Neural progenitor cell (in vitro differentiated cells): ENCODE measurements around the gene SCN1B. TPM values are rescaled to one million over a fixed set of nuclear protein-coding genes. Genes with fewer than 3 reads are reported as not detected.

Experiments
- DNase-seq: peaks from one replicate; pipeline ENCODE4 v3.0.0-alpha.2; 2016; ENCODE audit warnings: low spot score
- H2AFZ ChIP-seq: fragments of 200-600 bp; sonication (generic); replicated peaks from 2 replicates; pipeline ENCODE4 v1.6.1; 2016; ENCODE audit warnings: antibody characterized with exemption
- H3F3A ChIP-seq: fragments of 200-600 bp; sonication (generic); 2 replicates; pipeline ENCODE4 v1.6.1; 2016; ENCODE audit warnings: antibody characterized with exemption, low read depth
- H3K27ac ChIP-seq: fragments of 200-600 bp; sonication (generic); 2 replicates; pipeline ENCODE4 v1.5.1; 2016; ENCODE audit warnings: mild to moderate bottlenecking
- H3K27me3 ChIP-seq: fragments of 200-600 bp; sonication (generic); 2 replicates; pipeline ENCODE4 v1.6.1; 2016; ENCODE audit warnings: mild to moderate bottlenecking, moderate library complexity
- H3K36me3 ChIP-seq: fragments of 200-600 bp; sonication (generic); 2 replicates; pipeline ENCODE4 v1.5.1; 2016
- H3K4me1 ChIP-seq: fragments of 200-600 bp; sonication (generic); 2 replicates; pipeline ENCODE4 v1.6.1; 2016; ENCODE audit warnings: mixed run types
- H3K4me2 ChIP-seq: fragments of 200-600 bp; sonication (generic); 2 replicates; pipeline ENCODE4 v1.6.1; 2016
- H3K4me3 ChIP-seq: fragments of 200-600 bp; sonication (generic); 2 replicates; pipeline ENCODE4 v1.5.1; 2016
- H3K79me2 ChIP-seq: fragments of 200-600 bp; sonication (generic); 2 replicates; pipeline ENCODE4 v1.6.1; 2016; ENCODE audit warnings: low read depth
- H3K9ac ChIP-seq: fragments of 200-600 bp; sonication (generic); 2 replicates; pipeline ENCODE4 v1.6.1; 2016
- H3K9me3 ChIP-seq: fragments of 200-600 bp; sonication (generic); 2 replicates; pipeline ENCODE4 v1.5.1; 2016; ENCODE audit warnings: low read depth
- H4K20me1 ChIP-seq: fragments of 200-600 bp; sonication (generic); 2 replicates; pipeline ENCODE4 v1.6.1; 2016; ENCODE audit warnings: low read depth
- H3K27ac Mint-ChIP-seq: 3 replicates; pipeline ENCODE4 v1.8.0; 2021; ENCODE audit warnings: mixed read lengths
- H3K27me3 Mint-ChIP-seq: 2 replicates; pipeline ENCODE4 v1.8.0; 2022; ENCODE audit warnings: low read depth, mild to moderate bottlenecking, inconsistent platforms, moderate library complexity, mixed read lengths; ENCODE audit not compliant: insufficient read depth
- H3K36me3 Mint-ChIP-seq: 3 replicates; pipeline ENCODE4 v1.8.0; 2021; ENCODE audit warnings: mixed read lengths
- H3K4me1 Mint-ChIP-seq: 3 replicates; pipeline ENCODE4 v1.8.0; 2021; ENCODE audit warnings: mixed read lengths
- H3K4me3 Mint-ChIP-seq: 3 replicates; pipeline ENCODE4 v1.8.0; 2021; ENCODE audit warnings: mild to moderate bottlenecking, moderate library complexity, mixed read lengths
- H3K9me3 Mint-ChIP-seq: 3 replicates; pipeline ENCODE4 v1.8.0; 2020; ENCODE audit warnings: mixed read lengths
- EZH2 ChIP-seq: fragments of 200-600 bp; sonication (generic); IDR thresholded peaks from 2 replicates; pipeline ENCODE4 v1.6.1; 2017; ENCODE audit warnings: antibody characterized with exemption, mild to moderate bottlenecking, moderate library complexity
- EZH2phosphoT487 ChIP-seq: fragments of 200-600 bp; sonication (generic); IDR thresholded peaks from 2 replicates; pipeline ENCODE4 v1.6.1; 2017; ENCODE audit warnings: antibody characterized with exemption
- total RNA-seq: library from RNA; depleted of rRNA; stranded (reverse); fragments of >200 nt; gene quantifications from 2 replicates; pipeline ENCODE4 v1.2.3, GENCODE V29; 2015; ENCODE audit warnings: low replicate concordance
- TF ChIP-seq, protein P1 (sequence below): fragments of 200-600 bp; sonication (generic); IDR thresholded peaks from 2 replicates; pipeline ENCODE4 v1.5.1; 2017; ENCODE audit warnings: antibody characterized with exemption, mild to moderate bottlenecking

SCN1B gene
- total RNA-seq, 1 donor from 2014 or later, result 2.2 TPM

DNA sequence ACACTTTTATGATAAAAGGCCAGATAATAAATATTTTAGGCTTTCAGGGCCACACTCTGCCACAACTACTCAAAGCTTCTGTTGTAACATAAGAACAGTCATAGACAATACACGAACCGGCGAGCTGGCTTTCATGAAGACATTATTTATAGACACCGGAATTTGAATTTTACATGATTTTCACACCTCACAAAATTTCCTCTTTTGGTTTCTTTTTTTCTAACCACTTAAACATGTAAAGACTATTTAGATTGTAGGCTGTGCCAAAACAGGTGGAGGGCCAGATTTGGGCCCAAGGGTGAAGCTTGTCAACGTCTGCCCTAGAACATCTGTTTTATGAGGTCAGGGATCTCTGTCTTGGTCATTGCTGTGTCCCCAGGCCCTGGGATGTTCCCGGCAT, 55.7 kb downstream of the SCN1B start:
- no peaks in the 10 kb centered on the region for H3K79me2 ChIP-seq
- H3K36me3 ChIP-seq, result no peaks in the 10 kb centered on the region
- no peak overlapping the region for H3K4me2 ChIP-seq
- DNase-seq, result no peak
- H2AFZ ChIP-seq, result no peak overlapping the region
- H3K9me3 ChIP-seq, result no peaks in the 10 kb centered on the region
- H3K9me3 Mint-ChIP-seq, result peaks cover 4% of the 10 kb centered on the region
- H3K27me3 ChIP-seq, result peaks cover 4% of the 10 kb centered on the region
- H3K4me3 Mint-ChIP-seq, result no peak overlapping the region
- no peak overlapping the region for H3K27ac Mint-ChIP-seq
- no peak for TF ChIP-seq EZH2
- TF ChIP-seq, protein P1, sequence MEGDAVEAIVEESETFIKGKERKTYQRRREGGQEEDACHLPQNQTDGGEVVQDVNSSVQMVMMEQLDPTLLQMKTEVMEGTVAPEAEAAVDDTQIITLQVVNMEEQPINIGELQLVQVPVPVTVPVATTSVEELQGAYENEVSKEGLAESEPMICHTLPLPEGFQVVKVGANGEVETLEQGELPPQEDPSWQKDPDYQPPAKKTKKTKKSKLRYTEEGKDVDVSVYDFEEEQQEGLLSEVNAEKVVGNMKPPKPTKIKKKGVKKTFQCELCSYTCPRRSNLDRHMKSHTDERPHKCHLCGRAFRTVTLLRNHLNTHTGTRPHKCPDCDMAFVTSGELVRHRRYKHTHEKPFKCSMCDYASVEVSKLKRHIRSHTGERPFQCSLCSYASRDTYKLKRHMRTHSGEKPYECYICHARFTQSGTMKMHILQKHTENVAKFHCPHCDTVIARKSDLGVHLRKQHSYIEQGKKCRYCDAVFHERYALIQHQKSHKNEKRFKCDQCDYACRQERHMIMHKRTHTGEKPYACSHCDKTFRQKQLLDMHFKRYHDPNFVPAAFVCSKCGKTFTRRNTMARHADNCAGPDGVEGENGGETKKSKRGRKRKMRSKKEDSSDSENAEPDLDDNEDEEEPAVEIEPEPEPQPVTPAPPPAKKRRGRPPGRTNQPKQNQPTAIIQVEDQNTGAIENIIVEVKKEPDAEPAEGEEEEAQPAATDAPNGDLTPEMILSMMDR, result no peak
- no peak for TF ChIP-seq EZH2phosphoT487
- H3K27me3 Mint-ChIP-seq, result peaks cover 10% of the 10 kb centered on the region
- no peak overlapping the region for H3K9ac ChIP-seq
- H3K27ac ChIP-seq, result no peak overlapping the region
- H4K20me1 ChIP-seq, result no peaks in the 10 kb centered on the region
- H3K4me3 ChIP-seq, result no peak overlapping the region
- H3F3A ChIP-seq, result no peaks in the 10 kb centered on the region
- H3K4me1 Mint-ChIP-seq, result no peaks in the 10 kb centered on the region
- no peaks in the 10 kb centered on the region for H3K36me3 Mint-ChIP-seq
- H3K4me1 ChIP-seq, result no peaks in the 10 kb centered on the region

DNA sequence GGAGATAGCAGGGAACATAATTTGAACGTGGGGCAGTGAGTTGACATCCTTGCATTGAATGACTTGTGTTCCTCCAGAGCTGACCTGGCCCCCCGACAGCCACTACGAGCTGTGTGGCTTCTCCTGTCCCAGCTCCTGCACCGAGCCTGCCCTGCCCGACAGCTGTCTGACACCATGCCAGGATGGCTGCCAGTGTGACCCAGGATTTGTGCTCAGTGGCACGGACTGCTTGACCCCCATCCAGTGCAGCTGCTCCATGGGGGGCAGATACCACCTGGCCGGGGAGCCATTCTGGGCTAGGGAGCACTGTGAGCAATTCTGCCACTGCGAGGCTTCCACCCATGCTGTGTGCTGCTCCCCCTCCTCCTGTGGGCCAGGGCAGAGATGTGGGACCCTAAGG, 56.2 kb downstream of the SCN1B start:
- no peak overlapping the region for H3K4me3 Mint-ChIP-seq

DNA sequence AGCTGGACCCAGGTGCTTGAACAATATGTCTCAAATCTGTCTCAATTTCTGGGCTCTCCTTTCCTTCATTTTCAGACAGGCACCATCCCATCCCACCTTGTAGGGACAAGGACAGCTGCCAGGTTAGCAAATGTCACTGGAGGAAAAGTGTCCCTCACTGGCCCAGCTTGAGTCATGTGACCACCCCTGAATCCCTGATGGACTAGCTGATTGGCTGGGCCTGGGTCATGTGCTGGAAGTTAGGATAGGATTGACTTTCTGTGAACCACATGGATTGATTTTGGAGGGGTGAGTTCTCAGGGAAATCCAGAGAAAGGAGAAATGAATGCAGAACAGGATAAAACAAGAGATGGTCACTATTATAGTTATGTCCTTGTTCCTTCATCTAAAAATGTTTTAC, 57.1 kb downstream of the SCN1B start:
- Histone ChIP-seq H3F3A (no peaks in the 10 kb centered on the region), H2AFZ (no peak overlapping the region), H3K27me3 (peaks cover 8% of the 10 kb centered on the region), H3K9me3 (no peaks in the 10 kb centered on the region), H3K4me3 (no peak overlapping the region), H3K4me2 (no peak overlapping the region), H3K27ac (no peak overlapping the region), H3K9ac (no peak overlapping the region), H3K4me1 (no peaks in the 10 kb centered on the region), H3K79me2 (no peaks in the 10 kb centered on the region), H4K20me1 (no peaks in the 10 kb centered on the region), H3K36me3 (no peaks in the 10 kb centered on the region)
- no peaks in the 10 kb centered on the region for H3K36me3 Mint-ChIP-seq
- H3K27ac Mint-ChIP-seq, result peak overlapping the region; percentile 27
- peaks cover 3% of the 10 kb centered on the region for H3K9me3 Mint-ChIP-seq
- H3K4me3 Mint-ChIP-seq, result no peak overlapping the region
- TF ChIP-seq EZH2 (no peak), EZH2phosphoT487 (no peak)
- H3K27me3 Mint-ChIP-seq, result peaks cover 8% of the 10 kb centered on the region
- no peaks in the 10 kb centered on the region for H3K4me1 Mint-ChIP-seq
- DNase-seq, result no peak

More for the DNA sequence above, 56.2 kb downstream of the SCN1B start:
- Mint-ChIP-seq H3K27ac (no peak overlapping the region), H3K4me1 (no peaks in the 10 kb centered on the region), H3K27me3 (peaks cover 10% of the 10 kb centered on the region), H3K9me3 (peaks cover 4% of the 10 kb centered on the region), H3K36me3 (no peaks in the 10 kb centered on the region)
- H4K20me1 ChIP-seq, result no peaks in the 10 kb centered on the region
- no peaks in the 10 kb centered on the region for H3K36me3 ChIP-seq
- H3K4me3 ChIP-seq, result no peak overlapping the region
- no peak overlapping the region for H3K4me2 ChIP-seq
- H2AFZ ChIP-seq, result no peak overlapping the region
- H3K27me3 ChIP-seq, result peaks cover 8% of the 10 kb centered on the region
- TF ChIP-seq, protein P1, result no peak
- no peak for TF ChIP-seq EZH2
- TF ChIP-seq EZH2phosphoT487, result no peak
- no peak overlapping the region for H3K9ac ChIP-seq
- H3K4me1 ChIP-seq, result no peaks in the 10 kb centered on the region
- no peaks in the 10 kb centered on the region for H3F3A ChIP-seq
- no peak overlapping the region for H3K27ac ChIP-seq
- no peaks in the 10 kb centered on the region for H3K9me3 ChIP-seq
- no peaks in the 10 kb centered on the region for H3K79me2 ChIP-seq
- DNase-seq, result no peak

DNA sequence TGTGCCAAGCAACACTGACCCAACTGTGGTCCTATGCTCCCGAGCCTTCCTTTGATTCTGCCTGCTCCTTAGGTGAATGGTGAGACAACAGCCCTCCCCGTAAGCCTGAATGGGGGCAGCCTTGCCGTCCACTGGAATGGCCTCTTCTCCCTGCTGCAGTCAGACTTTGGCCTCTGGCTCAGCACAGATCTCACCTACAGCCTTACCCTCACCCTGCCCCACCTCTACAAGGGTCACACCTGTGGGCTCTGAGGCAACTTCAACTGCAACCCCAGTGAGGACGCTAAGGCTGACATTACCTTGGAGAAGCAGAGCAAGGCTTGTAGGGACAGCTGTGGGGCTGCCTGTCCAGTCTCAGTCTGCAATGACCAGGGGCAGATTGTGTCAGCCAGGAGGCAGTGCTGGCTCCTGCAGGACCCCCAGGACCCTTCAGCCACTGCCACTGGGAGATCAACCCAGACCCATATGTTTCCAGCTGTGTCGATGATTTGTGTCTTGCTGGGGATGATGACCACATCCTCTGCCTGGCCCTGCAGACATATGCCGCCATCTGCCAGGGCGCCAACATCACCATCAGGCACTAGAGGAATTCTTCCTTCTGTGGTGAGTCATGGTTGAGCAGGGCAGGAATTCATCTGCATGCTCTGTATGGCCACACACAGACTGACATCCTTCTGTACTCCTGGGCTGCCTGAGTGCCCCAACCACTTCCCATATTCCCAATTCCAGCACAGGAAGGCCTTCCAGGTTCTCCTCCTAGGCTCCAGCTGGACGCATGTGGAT, 58.1 kb downstream of the SCN1B start:
- H3K27ac Mint-ChIP-seq, result no peak overlapping the region
- H3K27me3 ChIP-seq, result peaks cover 8% of the 10 kb centered on the region
- H3K4me2 ChIP-seq, result no peak overlapping the region
- H3K4me3 ChIP-seq, result no peak overlapping the region
- H3K36me3 ChIP-seq, result no peaks in the 10 kb centered on the region
- H3F3A ChIP-seq, result no peaks in the 10 kb centered on the region
- H3K79me2 ChIP-seq, result no peaks in the 10 kb centered on the region
- H4K20me1 ChIP-seq, result no peaks in the 10 kb centered on the region
- H3K4me1 ChIP-seq, result no peaks in the 10 kb centered on the region
- H3K9me3 Mint-ChIP-seq, result no peaks in the 10 kb centered on the region
- no peak overlapping the region for H3K4me3 Mint-ChIP-seq
- H3K9ac ChIP-seq, result no peak overlapping the region
- no peaks in the 10 kb centered on the region for H3K9me3 ChIP-seq
- no peak for DNase-seq
- TF ChIP-seq EZH2, result no peak
- TF ChIP-seq EZH2phosphoT487, result no peak
- TF ChIP-seq, protein P1, result no peak
- no peak overlapping the region for H3K27ac ChIP-seq
- H3K36me3 Mint-ChIP-seq, result no peaks in the 10 kb centered on the region
- H2AFZ ChIP-seq, result no peak overlapping the region
- peaks cover 8% of the 10 kb centered on the region for H3K27me3 Mint-ChIP-seq
- H3K4me1 Mint-ChIP-seq, result no peaks in the 10 kb centered on the region
